GM21529 (cell line): ENCODE results near the gene RUNX3.
"Not testable (repeated sequence)": the region's sequence is repeated elsewhere in the genome, so short reads cannot be mapped to it uniquely, and the experiment has no call there.

Experiments
- ATAC-seq: cut with Tn5 transposase; IDR thresholded peaks from one replicate; pipeline ENCODE4 v1.9.1; 2021; ENCODE audit not compliant: unreplicated experiment

Gene RUNX3

DNA sequence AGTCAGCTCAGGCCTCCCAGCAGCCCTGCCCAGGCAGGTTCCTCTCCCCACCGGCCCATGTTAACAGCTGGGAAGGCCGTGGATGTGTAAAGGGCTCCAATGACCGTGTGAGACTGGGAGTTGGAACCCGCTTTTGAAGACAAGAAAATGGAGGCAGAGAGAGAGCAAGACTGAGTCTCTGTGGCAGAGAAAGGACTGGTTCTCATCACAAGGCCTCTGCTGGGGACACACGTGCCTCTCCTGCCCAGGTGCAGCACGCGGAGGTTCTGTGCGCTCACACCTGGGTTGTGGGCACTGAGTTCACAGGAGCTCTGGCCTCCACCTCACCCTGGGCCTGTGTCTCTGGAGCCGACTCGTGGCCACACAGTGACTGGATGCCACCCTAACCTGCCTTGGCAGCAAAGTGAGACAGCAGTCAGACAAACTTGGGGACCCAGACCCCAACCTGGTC lies 27.0 kb downstream of the RUNX3 start:
- ATAC-seq: no peak

DNA sequence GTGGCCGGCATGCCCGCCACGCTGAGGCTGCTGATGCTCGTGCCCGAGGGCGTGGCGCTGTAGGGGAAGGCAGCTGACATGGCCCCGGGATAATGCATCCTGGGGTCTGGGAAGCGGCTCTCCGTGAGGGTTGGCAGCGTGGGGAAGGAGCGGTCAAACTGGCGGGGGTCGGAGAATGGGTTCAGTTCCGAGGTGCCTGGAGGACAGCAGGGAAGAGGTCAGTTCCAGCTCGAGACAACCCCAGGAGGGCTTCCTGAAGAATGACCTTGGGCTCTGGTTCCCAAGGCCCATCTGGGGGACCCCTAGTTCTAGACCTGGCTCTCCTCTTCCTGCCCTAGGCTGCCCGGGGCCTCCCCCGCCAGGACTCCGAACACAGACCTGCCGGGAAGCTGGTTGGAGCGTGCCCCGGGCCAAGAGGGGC lies 27.6 kb downstream of the RUNX3 start:
- no peak for ATAC-seq

DNA sequence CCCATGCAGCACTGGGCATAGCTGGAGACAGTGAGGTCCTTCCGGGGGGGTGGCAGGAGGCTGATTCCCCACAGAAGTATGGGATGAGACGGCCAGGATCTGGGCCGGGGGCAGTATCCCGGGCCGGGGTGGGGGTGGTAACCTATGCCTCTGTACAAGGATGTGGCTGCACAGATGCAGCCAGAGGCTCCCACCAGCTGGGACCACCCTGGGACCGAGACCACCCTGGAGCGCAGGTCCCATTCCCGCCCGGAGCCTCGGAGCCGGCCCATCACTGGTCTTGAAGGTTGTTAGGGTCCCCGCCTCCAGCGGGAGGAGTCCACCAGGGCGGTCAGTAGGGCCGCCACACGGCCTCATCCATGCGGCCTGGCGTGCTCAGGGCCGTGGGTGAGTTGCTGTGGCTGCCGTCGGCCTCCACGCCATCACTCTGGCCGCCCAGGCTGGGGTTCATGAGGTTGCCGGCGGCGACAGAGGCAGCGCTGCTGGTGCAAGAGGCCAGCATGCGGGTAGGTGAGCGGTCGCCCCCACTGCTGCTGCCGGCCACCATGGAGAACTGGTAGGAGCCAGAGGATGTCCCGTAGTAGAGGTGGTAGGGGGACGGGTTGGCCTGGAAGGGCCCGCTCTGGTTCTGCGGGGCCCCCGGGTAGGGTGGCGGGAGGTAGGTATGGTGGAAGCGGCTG lies 28.1 kb downstream of the RUNX3 start:
- ATAC-seq: no peak

DNA sequence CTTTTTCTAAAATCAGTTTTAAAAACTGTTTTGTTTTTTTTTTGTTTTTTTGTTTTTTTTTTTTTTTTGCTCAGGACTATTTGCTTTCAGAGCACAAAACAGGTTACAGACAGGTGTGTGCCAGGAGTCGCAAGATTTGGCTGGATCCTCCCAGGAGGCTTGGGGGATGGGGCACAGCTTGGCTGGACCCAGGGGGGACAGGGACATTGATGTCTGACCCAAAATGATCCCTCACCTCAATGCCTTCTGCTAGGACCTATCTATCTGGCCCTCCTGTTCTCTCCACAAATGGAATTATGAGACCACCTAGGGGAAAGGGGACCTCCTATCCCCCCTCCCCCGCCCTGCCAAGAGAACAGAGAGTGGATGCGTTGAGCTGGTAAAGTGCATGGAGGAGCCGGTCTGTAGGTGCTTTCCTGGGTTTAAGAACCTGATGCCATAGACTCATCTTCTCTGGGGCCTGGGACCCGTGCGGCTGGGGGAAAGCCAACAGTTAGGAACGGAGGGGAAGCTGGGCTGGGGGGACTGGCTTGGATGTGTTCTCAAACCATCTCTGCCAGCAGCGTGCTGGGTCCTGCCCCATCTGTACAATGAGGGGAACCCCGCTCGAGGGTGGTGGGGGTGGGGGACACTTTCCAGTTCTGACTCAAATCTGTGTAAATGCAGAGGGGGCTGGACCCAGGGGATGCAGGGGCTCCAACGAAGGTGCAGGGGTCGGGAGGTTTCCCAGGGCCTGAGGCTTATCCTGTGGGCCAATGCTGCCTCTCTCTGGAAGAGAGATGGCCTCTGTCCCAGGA lies 28.9 kb downstream of the RUNX3 start:
- no peak for ATAC-seq

DNA sequence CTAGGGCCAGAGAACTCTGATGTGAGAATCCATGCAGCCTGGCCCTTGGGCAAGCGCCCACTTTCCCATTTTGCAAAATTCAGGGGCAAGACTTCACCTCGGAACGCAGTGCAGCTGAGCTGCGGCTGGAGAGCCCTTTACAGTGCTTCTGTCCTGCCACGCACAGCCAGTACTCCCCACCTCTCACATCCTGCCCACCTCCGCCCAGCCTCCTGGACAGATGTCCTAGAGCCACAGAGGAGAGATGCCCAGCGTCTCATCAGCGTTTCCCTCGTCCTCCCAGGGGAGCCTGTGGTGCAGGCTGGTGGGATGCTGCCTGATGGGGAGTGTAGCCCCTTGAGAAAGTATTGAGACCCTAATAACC lies 29.6 kb downstream of the RUNX3 start:
- no peak for ATAC-seq

DNA sequence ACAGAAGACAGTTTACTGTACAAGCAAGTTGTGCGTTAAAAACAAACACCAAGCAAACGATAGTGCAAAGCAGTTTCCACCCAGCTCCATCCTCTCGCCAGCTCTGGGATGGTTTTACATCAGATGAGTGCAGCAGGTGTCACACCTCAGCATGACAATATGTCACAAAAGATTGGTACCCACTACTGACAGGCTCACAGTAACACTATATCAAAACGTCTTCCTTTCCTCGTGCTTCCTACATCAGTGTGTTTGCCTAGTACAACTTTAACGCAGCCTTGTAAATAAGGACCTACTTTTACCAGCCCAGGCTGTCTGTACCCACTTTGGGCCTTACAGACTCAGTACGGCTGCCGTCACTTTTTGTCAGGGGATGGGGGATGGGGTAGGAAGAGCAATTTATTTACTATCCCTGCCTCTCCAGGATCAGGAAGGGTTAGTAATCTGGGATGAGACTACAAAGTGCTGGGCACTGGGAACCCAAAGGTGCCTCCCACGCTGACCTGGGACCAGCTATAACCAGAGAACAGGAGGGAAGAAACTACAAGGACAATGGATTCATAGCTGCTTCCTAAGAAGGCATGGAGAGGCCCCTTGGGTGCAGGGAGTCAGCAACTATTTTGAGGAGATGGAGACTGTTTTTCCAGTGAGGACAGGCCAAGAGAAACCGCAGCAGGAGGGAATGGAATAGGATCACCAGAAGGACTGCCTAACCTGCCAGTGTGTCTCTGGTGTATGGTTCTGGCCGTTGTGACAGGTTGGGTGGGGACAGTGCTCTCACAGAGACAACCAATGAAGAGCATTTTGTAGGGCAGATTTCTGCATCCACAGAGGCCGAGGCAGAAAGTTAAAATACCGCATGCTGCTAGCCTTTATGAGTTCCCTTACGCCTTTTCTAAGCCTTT lies 30.2 kb downstream of the RUNX3 start:
- ATAC-seq: no peak

DNA sequence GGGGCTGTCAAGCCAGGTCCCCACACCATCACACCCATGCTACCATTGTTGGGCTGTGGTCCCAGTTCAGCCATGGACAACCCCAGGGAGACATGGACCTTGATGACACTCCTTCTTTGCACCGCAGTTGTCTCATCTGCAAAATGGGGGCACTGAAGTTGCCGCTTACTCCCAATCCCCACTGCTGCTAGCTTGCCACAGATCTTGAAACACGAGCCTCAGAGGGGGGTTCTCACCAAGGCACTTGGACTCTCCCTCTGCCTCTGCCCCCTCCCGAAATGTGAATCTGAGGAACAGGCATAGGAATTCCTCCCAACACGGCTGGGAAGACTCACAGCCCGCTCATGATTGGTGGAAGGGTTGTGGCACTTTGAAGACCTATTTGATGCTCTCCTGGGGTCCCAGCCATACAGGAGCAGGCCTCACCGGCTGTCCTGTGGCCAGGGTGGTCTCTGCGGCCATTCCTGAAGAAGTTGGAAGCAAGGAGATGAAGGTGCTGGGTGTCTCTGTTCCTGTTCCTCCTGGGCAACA lies 31.1 kb downstream of the RUNX3 start:
- no peak for ATAC-seq

DNA sequence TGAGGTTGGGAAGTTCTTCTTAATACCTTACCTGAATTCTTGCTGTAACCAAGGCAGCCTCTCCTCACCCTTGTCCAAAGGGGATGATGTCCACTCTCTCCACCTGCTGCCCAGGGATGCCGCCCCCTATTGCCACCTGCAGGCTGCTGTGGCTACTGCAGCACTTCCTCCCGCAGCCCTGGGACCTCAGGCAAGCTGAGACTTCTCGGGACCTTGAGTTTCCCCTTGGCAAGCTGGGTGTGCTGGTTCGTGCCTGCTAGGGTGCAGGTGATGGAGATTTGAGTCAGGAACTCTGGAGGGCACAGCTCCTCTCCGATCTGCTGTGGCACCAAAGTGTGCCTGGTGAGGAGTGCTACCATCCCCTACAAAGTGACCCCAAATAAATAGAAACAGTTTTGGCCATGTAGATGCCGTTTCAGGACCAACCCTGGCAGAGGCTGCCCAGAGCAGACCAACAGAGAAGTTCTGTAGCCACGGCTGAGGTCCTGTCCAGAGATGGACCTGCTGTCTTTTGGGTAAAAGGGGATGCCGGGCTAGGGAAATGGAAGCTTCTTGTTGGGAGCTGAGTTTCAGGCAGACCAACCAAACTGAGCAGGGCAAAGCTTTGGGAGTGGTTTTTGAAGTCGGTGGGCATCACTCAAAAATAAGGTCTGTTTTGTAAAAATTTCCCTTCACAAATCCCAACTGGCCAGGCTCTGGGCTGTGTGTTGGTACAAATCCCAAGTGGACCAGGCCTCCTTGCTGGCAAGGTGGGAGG lies 31.7 kb downstream of the RUNX3 start:
- no peak for ATAC-seq

DNA sequence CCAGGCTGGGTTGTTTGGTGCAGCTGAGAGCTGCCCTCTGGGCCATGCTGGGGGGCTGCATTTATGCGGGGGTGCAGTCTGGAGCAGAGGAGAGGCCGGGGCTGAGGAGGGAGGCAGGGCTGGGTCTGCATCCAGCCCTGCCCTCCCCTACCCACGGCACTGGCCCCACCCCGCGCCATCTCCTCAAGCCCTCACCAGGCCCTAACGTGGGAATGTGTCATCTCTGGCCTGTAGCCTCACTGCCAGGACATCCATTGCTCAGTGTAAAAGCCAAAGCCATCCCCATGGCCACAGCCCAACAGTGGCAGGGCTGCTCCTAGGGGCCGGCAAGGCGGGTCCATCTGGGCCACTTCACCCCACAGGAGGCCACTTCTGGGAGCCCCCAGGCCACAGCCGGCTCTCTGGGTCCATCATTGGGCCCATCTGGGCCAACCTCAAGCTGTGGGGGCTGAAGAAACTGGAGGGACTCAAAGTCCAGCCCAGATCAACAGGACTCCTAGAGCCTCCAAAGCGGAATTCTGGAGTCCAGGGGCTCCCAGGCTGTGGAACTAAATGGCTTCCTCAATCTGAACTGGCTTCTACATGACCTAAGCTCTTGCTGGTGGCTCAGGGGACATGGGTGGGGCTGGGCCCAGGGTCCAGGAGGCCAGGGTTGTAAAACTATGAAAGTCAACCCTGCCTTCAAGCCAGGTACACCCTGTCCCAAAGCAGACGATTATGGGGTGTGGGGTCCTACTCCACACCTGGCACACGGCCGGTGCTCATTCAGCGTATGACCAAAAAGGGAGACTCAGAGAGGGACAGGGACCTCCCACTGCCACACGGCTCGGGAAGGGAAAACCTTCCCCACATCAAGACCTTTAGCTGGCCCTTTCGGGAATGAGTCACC lies 32.6 kb downstream of the RUNX3 start:
- no peak for ATAC-seq

DNA sequence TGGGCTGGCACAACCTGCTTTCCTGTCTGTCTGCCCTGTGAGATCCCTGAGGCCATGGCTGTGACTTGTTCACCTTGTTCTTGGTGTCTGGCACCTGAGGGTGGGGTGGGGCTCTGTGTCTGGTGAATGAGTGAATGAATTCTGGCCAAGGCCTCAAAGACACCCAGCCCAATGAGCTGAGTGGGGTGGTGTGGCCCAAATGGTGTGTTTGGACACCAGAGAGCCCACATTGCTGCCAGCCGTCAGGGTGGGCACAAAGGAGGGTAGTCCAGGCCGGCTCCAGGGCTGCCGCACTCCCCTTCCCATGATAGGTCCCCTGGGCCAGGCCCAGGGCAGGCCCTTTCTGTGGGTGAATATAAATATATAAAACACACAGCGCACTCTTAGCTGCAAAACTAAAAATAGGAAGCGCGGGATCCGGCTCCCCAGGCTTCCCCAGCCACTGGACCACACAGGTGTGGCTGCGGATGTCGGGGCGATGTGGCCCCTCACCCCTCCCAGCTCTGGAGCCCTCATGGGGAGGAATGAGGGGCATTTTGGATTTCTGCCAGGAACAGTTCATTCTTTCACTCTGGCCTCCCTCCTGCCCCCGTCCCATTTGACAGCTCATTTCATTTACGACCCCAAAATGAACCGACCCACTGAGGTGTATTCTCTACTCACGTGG lies 33.3 kb downstream of the RUNX3 start:
- no peak for ATAC-seq

DNA sequence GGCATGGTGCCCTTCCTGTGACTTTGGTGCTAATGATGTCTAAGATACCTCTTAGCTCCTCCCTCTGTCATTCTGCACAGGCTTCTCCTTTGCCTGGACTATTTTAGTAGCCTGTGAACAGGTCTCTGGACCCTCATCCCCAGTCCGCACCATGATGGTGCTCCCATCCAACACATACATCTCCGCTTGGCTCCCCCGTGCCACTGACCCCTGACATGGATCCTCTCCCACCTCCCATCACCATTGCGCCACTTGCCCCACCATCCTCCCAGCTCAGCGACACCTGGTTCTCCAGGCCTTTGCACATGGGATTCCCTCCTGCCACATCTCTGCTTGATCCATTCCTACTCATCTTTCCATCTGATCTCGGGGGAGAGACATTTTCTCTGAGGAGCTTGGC lies 33.9 kb downstream of the RUNX3 start:
- no peak for ATAC-seq

DNA sequence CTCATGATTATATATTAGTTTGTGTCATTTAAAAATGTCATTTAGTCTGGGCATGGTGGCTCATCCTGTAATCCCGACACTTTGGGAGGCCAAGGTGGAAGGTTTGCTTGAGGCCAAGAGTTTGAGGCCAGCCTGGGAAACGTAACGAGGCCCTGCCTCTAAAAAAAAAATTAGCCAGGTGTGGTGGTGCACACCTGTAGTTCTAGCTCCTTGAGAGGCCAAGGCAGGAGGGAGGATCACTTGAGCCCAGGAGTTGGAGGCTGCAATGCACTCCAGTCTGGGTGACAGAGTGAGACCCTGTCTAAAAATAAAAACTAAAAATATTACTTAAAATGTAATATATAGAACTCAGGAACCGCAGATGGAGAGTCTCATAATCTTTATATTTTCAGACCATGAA lies 34.6 kb downstream of the RUNX3 start:
- ATAC-seq: no peak

DNA sequence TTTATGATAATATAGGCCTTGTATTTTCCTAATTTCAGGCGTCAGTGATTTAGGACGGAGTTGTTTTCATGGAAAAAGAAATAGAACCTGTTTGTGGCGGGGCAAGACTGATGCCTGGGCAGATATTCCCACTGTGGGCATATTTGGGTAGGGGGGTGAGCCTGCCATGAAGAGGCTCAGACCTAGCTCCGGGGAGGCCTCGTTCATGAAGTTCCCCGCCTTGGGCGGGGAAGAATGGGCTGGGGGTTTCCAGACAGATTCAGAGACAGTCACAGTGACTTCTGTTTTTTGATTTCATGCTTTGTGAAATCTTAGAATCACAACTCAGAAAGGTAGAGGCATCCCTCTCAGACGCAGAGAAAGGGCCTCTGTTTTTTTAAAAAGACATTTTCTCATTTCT lies 36.1 kb downstream of the RUNX3 start:
- ATAC-seq: no peak

DNA sequence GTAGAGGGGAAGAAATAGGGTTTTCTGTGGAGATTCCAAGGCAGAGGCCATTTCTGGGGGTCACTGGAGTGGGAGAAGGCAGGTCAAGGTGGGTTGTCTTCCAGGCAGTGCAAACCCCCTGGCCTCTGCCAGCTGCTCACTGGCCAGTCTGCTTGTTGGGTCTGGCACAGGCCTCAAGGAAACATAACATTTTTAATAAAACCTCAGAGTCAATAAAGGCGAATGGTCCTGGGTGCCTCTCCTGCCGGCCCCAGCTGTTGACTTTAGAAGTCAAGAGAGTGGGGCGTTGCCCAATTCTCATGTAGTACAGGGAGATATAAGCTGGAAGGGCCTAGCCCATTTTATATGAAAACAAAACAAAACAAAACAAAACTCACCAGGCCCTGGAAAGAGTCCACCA lies 36.6 kb downstream of the RUNX3 start:
- ATAC-seq: no peak

DNA sequence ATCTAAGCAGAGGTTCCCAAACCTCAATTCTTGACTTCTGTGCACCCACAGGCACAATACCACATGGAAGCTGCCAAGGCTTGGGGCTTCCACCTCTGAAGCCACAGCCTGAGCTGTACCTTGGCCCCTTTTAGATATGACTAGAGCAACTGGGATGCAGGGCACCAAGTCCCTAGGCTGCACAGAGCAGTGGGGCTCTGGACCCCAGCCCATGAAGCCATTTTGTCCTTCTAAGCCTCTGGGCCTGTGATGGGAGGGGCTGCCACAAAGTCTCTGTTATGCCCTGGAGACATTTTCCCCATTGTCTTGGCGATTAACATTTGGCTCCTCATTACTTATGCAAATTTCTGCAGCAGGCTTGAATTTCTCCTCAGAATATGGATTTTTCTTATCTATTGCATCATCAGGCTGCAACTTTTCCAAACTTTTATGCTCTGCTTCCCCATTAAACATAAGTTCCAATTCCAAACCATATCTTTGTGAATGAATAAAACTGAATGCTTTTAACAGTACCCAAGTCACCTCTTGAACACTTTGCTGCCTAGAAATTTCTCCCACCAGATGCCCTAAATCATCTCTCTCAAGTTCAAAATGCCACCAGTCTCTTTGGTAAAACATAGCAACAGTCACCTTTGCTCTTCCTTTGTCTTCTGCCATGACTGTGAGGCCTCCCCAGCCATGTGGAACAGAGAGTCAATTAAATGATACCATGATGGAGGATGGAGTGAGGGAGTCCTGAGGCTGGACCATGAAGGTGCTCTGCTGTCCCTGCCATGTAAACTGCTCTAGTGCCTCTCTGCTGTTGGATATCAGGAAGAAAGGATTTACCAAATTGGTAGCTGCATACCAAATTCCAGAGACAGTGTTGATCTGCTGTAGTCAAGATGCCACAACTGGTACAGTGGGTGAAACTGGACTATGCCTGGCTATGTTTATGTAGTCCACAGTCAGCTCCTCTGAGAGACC lies 37.6 kb downstream of the RUNX3 start:
- ATAC-seq: no peak

DNA sequence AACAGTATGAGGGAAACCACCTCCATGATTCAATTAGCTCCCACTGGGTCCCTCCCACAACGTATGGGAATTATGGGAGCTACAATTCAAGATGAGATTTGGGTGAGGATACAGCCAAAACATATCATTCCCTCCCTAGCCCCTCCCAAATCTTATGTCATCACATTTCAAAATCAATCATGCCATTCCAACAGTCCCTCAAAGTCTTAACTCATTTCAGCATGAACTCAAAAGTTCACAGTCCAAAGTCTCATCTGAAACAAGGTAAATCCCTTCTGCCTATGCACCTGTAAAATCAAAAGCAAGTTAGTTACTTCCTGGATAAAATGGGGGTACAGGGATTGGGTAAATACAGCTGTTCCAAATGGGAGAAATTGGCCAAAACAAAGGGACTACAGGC lies 38.7 kb downstream of the RUNX3 start:
- ATAC-seq: not testable (repeated sequence)

DNA sequence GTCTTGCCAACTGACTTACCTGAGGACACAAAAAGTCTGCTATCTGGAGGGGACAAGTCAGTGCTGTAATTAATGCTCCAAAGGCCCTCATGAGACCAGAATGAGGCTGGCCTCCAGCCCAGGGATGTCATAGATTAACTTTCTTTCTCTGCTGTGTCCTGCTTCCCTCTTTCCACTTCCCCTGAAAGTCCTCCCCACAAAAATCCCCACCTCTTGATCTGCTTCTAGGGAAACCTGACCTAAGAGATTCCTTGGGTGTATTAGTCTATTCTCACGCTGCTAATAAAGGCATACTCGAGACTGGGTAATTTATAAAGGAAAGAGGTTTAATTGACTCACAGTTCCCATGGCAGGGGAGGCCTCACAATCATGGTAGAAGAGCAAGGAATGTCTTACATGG lies 39.2 kb downstream of the RUNX3 start:
- ATAC-seq: no peak
